M059J (cell line): ENCODE results near the gene RASGRF1. TPM values are rescaled to one million over a fixed set of nuclear protein-coding genes. Genes with fewer than 3 reads are reported as not detected.

ENCODE experiments used
- total RNA-seq: library from RNA; depleted of rRNA; stranded (reverse); fragments of >200 nt; shearing (Covaris generic); gene quantifications from 2 replicates; pipeline ENCODE4 v1.2.3, GENCODE V29; 2014; rRNA removed

RASGRF1 gene
- total RNA-seq, 1 experiment from 2014 or later = 0.94 TPM

Other genes with a start within 250 kb of the RASGRF1 start
- 225 and 272 TPM in 2 replicates for gene MORF4L1, start 217.9 kb downstream of the RASGRF1 start, total RNA-seq
- 45.5 and 95.4 TPM in 2 replicates for gene CTSH, start 145.7 kb downstream of the RASGRF1 start, total RNA-seq
- gene ANKRD34C, start 191.9 kb upstream of the RASGRF1 start, total RNA-seq = not detected in 2 replicates
- gene TMED3, start 220.3 kb upstream of the RASGRF1 start, total RNA-seq = 184 and 192 TPM in 2 replicates